IMR-90 (cell line): ENCODE data around the gene LRRC75B. TPM values are rescaled to one million over a fixed set of nuclear protein-coding genes. Genes with fewer than 3 reads are reported as not detected.

Experiments
- ATAC-seq: fragments of 200-7000 bp; cut with Tn5 transposase; 2 replicates; pipeline ENCODE4 v1.9.1; 2020; ENCODE audit warnings: low read depth, mild to moderate bottlenecking, moderate library complexity
- BruUV-seq: library from RNA; stranded (reverse); fragments of 400-500 nt; replicated peaks from 2 replicates; lab custom pipeline; 2021; lab: Mats Ljungman, UMichigan
- CTCF ChIA-PET: fragments of 300-600 bp; formaldehyde crosslinking; extraction: SDS; loops from one replicate; lab custom pipeline; 2021; ENCODE audit warnings: antibody characterized with exemption; lab: Yijun Ruan, JAX
- POLR2A ChIA-PET: fragments of 300-600 bp; sonication (Branson Sonifier 250); formaldehyde crosslinking; loops from one replicate; lab custom pipeline; 2022; ENCODE audit warnings: antibody characterized with exemption; ENCODE audit not compliant: unreplicated experiment; lab: Charles Lee
- DNase-seq: peaks from one replicate; pipeline ENCODE4 v3.0.0; 2013
- H2AFZ ChIP-seq: replicated peaks from 2 replicates; pipeline ENCODE3; 2013; ENCODE audit warnings: low read length, mild to moderate bottlenecking; ENCODE audit not compliant: poor library complexity
- H2AK5ac ChIP-seq: 2 replicates; pipeline ENCODE4 v1.6.1; 2013; ENCODE audit warnings: low read depth, low read length, inconsistent platforms
- H2AK9ac ChIP-seq: replicated peaks from 2 replicates; pipeline ENCODE3; 2013; ENCODE audit warnings: mild to moderate bottlenecking, low read depth, low read length, moderate library complexity; ENCODE audit not compliant: poor library complexity
- H2BK120ac ChIP-seq: 2 replicates; pipeline ENCODE4 v1.6.1; 2013; ENCODE audit warnings: low read depth, low read length, inconsistent platforms
- H2BK15ac ChIP-seq: 3 replicates; pipeline ENCODE4 v1.6.1; 2013; ENCODE audit warnings: low read depth, low read length, inconsistent platforms
- H2BK20ac ChIP-seq: 2 replicates; pipeline ENCODE4 v1.6.1; 2013; ENCODE audit warnings: low read depth, mild to moderate bottlenecking, inconsistent platforms, low read length, moderate library complexity
- H2BK5ac ChIP-seq: 2 replicates; pipeline ENCODE4 v1.6.1; 2013; ENCODE audit warnings: mild to moderate bottlenecking, low read depth, low read length, inconsistent platforms; ENCODE audit not compliant: poor library complexity, severe bottlenecking
- H3K14ac ChIP-seq: replicated peaks from 2 replicates; pipeline ENCODE4 v1.6.1; 2013; ENCODE audit warnings: low read depth, low read length, inconsistent platforms
- H3K18ac ChIP-seq: 2 replicates; pipeline ENCODE4 v1.6.1; 2013; ENCODE audit warnings: low read depth, low read length, control low read depth
- H3K23ac ChIP-seq: 2 replicates; pipeline ENCODE4 v1.6.1; 2013; ENCODE audit warnings: low read depth, low read length, inconsistent platforms
- H3K27ac ChIP-seq: 2 replicates; pipeline ENCODE4 v1.5.1; 2013; ENCODE audit warnings: mild to moderate bottlenecking, control low read depth, low read length; ENCODE audit not compliant: insufficient read depth
- H3K27me3 ChIP-seq: 2 replicates; pipeline ENCODE4 v1.6.1; 2013; ENCODE audit warnings: low read length; ENCODE audit not compliant: control insufficient read depth, insufficient read depth
- H3K36me3 ChIP-seq: 2 replicates; pipeline ENCODE4 v1.6.1; 2013; ENCODE audit warnings: low read length, mixed read lengths; ENCODE audit not compliant: control insufficient read depth, insufficient read depth
- H3K4ac ChIP-seq: 2 replicates; pipeline ENCODE4 v1.6.1; 2013; ENCODE audit warnings: low read depth, low read length, inconsistent platforms
- H3K4me1 ChIP-seq: 2 replicates; pipeline ENCODE4 v1.6.1; 2013; ENCODE audit warnings: low read length, mixed read lengths; ENCODE audit not compliant: control insufficient read depth, insufficient read depth
- H3K4me2 ChIP-seq: 2 replicates; pipeline ENCODE4 v1.6.1; 2013; ENCODE audit warnings: low read depth, mild to moderate bottlenecking, control low read depth, low read length, moderate library complexity
- H3K4me3 ChIP-seq: 2 replicates; pipeline ENCODE4 v1.5.1; 2013; ENCODE audit warnings: low read depth, mild to moderate bottlenecking, control low read depth, low read length, moderate library complexity; ENCODE audit not compliant: insufficient read depth
- H3K56ac ChIP-seq: 2 replicates; pipeline ENCODE4 v1.6.1; 2013; ENCODE audit warnings: low read length, inconsistent platforms; ENCODE audit not compliant: insufficient read depth; ENCODE audit errors: extremely low read depth
- H3K79me1 ChIP-seq, 2 experiments: 2 replicates each; pipeline ENCODE4 v1.6.1; 2013; ENCODE audit warnings: low read length in 2 of 2, inconsistent platforms in 1 of 2, low read depth in 1 of 2
- H3K9ac ChIP-seq: 2 replicates; pipeline ENCODE4 v1.6.1; 2013; ENCODE audit warnings: low read depth, low read length, control low read depth
- H3K9me1 ChIP-seq: 2 replicates; pipeline ENCODE4 v1.6.1; 2013; ENCODE audit warnings: low read length, inconsistent platforms; ENCODE audit not compliant: insufficient read depth
- H3K9me3 ChIP-seq: 2 replicates; pipeline ENCODE4 v1.6.1; 2013; ENCODE audit warnings: low read length; ENCODE audit not compliant: control insufficient read depth, insufficient read depth
- H4K20me1 ChIP-seq: 2 replicates; pipeline ENCODE4 v1.6.1; 2013; ENCODE audit warnings: low read length, inconsistent platforms; ENCODE audit not compliant: insufficient read depth
- H4K5ac ChIP-seq: 2 replicates; pipeline ENCODE4 v1.6.1; 2013; ENCODE audit warnings: mild to moderate bottlenecking, low read depth, low read length, control low read depth
- H4K8ac ChIP-seq, 2 experiments: 2 replicates each; pipeline ENCODE4 v1.6.1; 2013; ENCODE audit warnings: low read depth in 2 of 2, low read length in 2 of 2, control low read depth in 1 of 2, inconsistent platforms in 1 of 2
- H4K91ac ChIP-seq: 2 replicates; pipeline ENCODE4 v1.6.1; 2013; ENCODE audit warnings: low read depth, low read length, inconsistent platforms; ENCODE audit not compliant: insufficient read depth
- BHLHE40 ChIP-seq: fragments of 150-350 bp; IDR thresholded peaks from 2 replicates; pipeline ENCODE4 v1.6.1; 2016; ENCODE audit warnings: mild to moderate bottlenecking, low read depth, low read length
- CEBPB ChIP-seq: IDR thresholded peaks from 2 replicates; pipeline ENCODE4 v1.6.1; 2012; ENCODE audit warnings: low read depth, low read length, improper control_type of control experiment
- CHD1 ChIP-seq: IDR thresholded peaks from 2 replicates; pipeline ENCODE4 v1.6.1; 2012; ENCODE audit warnings: low read depth, low read length, improper control_type of control experiment
- CTCF ChIP-seq: conservative IDR thresholded peaks from 2 replicates; pipeline ENCODE4 v1.5.1; 2012; ENCODE audit warnings: mild to moderate bottlenecking, low read depth, low read length, improper control_type of control experiment
- ELK1 ChIP-seq: fragments of 150-350 bp; IDR thresholded peaks from 2 replicates; pipeline ENCODE4 v1.6.1; 2016; ENCODE audit warnings: low read depth, mild to moderate bottlenecking, low read length, moderate library complexity, borderline replicate concordance
- FOS ChIP-seq: fragments of 150-350 bp; IDR thresholded peaks from 2 replicates; pipeline ENCODE4 v1.6.1; 2016; ENCODE audit warnings: low read depth, low read length
- MAFK ChIP-seq: IDR thresholded peaks from 2 replicates; pipeline ENCODE4 v1.6.1; 2012; ENCODE audit warnings: low read depth, low read length, improper control_type of control experiment
- MAZ ChIP-seq: IDR thresholded peaks from 2 replicates; pipeline ENCODE4 v1.6.1; 2012; ENCODE audit warnings: low read depth, mild to moderate bottlenecking, low read length, improper control_type of control experiment, moderate library complexity, borderline replicate concordance
- MXI1 ChIP-seq: IDR thresholded peaks from 2 replicates; pipeline ENCODE4 v1.6.1; 2012; ENCODE audit warnings: low read depth, mild to moderate bottlenecking, low read length, moderate library complexity, borderline replicate concordance
- NFE2L2 ChIP-seq: fragments of 150-350 bp; IDR thresholded peaks from 2 replicates; pipeline ENCODE4 v1.6.1; 2016; ENCODE audit warnings: low read depth, mild to moderate bottlenecking, low read length
- POLR2A ChIP-seq: IDR thresholded peaks from 2 replicates; pipeline ENCODE4 v1.6.1; 2012; ENCODE audit warnings: mild to moderate bottlenecking, low read depth, low read length
- RAD21 ChIP-seq: IDR thresholded peaks from 2 replicates; pipeline ENCODE4 v1.6.1; 2012; ENCODE audit warnings: low read length, improper control_type of control experiment
- RCOR1 ChIP-seq: IDR thresholded peaks from 2 replicates; pipeline ENCODE4 v1.6.1; 2012; ENCODE audit warnings: mild to moderate bottlenecking, low read length, improper control_type of control experiment; ENCODE audit not compliant: insufficient replicate concordance
- RFX5 ChIP-seq: IDR thresholded peaks from 2 replicates; pipeline ENCODE4 v1.8.0; 2012; ENCODE audit warnings: low read depth, mild to moderate bottlenecking, low read length, moderate library complexity
- SMC3 ChIP-seq: fragments of 150-350 bp; IDR thresholded peaks from 2 replicates; pipeline ENCODE4 v1.6.1; 2016; ENCODE audit warnings: low read depth, mild to moderate bottlenecking, antibody characterized with exemption, low read length, moderate library complexity
- USF2 ChIP-seq: fragments of 150-350 bp; IDR thresholded peaks from 2 replicates; pipeline ENCODE4 v1.6.1; 2017; ENCODE audit warnings: mild to moderate bottlenecking, antibody characterized with exemption, low read length, low read depth
- WGBS, 2 experiments: methylation state at CpG; one replicate each; pipeline versions ENCODE4 v1.1.5 to v1.1.7; 2013; ENCODE audit warnings: missing lambda C conversion rate in 2 of 2; ENCODE audit not compliant: insufficient read length in 1 of 2; ENCODE audit errors: extremely low coverage in 2 of 2; 5-methylcytosine and 5-hydroxymethylcytosine counted together
- dilution Hi-C: fragments of 300-500 bp; cut with HindIII; formaldehyde crosslinking; loops from one replicate; pipeline ENCODE4 v1.14.3; 2018; ENCODE audit warnings: low sequenced_read_pairs; ENCODE audit not compliant: unreplicated experiment
- in situ Hi-C: fragments of 300-500 bp; cut with MboI; formaldehyde crosslinking; loops from 3 replicates; pipeline ENCODE4 v1.14.3; 2019; ENCODE audit warnings: low sequenced_read_pairs, inconsistent platforms, mixed read lengths
- intact Hi-C: fragments of 100-400 bp; cut with micrococcal nuclease; formaldehyde crosslinking; loops from 2 replicates; pipeline ENCODE4 v1.10.0; 2022
- polyA plus RNA-seq, 3 experiments: library from polyadenylated mRNA; depleted of rRNA; stranded (reverse); fragments of >200 nt; gene quantifications; 2 replicates each; pipeline ENCODE4 v1.2.3, GENCODE V29; 2012; ENCODE audit warnings: low replicate concordance in 1 of 3
- total RNA-seq: library from RNA; depleted of rRNA; stranded (reverse); fragments of >200 nt; gene quantifications from 2 replicates; pipeline ENCODE4 v1.2.3, GENCODE V29; 2012

LRRC75B gene
- total and polyA plus RNA-seq, 2 of the 4 experiments (the other 2 are of a cell fraction): 1.6 to 10.7 TPM

GRCh38 chr22:24536089-24536488, 56.8 kb downstream of the LRRC75B start:
- ATAC-seq: no peak
- Histone ChIP-seq H2AK5ac (no peak overlapping the region), H3K27me3 (peaks cover 6% of the 10 kb centered on the region), H3K4ac (no peak overlapping the region), H3K9me1 (peaks cover 6% of the 10 kb centered on the region; the same call in 1 of the 2 replicates), H3K79me1 (0 out of 4 replicates have a peak, but pooled peaks cover 0 to 3% of the 10 kb centered on the region in 2 experiments), H4K5ac (no peak overlapping the region), H3K9me3 (no peaks in the 10 kb centered on the region), H4K91ac (no peak overlapping the region), H3K4me3 (no peak overlapping the region), H3K56ac (no peak overlapping the region), H2BK5ac (no peak overlapping the region), H3K14ac (no peak overlapping the region), H3K23ac (no peak overlapping the region), H2BK120ac (no peak overlapping the region), H3K4me1 (no peaks in the 10 kb centered on the region), H3K9ac (no peak overlapping the region), H3K18ac (no peak overlapping the region), H3K4me2 (no peak overlapping the region), H2BK20ac (no peak overlapping the region), H2BK15ac (no peak overlapping the region), H3K27ac (no peak overlapping the region), H4K20me1 (no peaks in the 10 kb centered on the region), H3K36me3 (peaks cover 12% of the 10 kb centered on the region; the same call in 1 of the 2 replicates), H2AFZ (no peak overlapping the region), H4K8ac (no peak overlapping the region), H2AK9ac (no peak overlapping the region)
- intact Hi-C loops: no loop called here
- TF ChIP-seq CHD1 (no peak), POLR2A (no peak), MAZ (no peak), USF2 (no peak), CTCF (no peak), NFE2L2 (no peak), MXI1 (no peak), RAD21 (no peak), RFX5 (no peak), RCOR1 (no peak), BHLHE40 (no peak), FOS (no peak), SMC3 (no peak), ELK1 (no peak), MAFK (no peak), CEBPB (no peak)
- no peak for DNase-seq
- ChIA-PET POLR2A (no interaction called here), CTCF (interaction anchor here (0.6 kb wide), 1 partner anchor 20 kb away, joined by 4 read pairs; the partner anchor contains the start of gene SNRPD3)
- no TSS peak for BruUV-seq
- WGBS, 2 experiments: no CpG with 5 or more reads among the region's 3 CpGs
- dilution Hi-C loops: no loop called here
- in situ Hi-C loops: no loop called here
